A549 (cell line): ENCODE data around the gene SLC39A11. TPM values are rescaled to one million over a fixed set of nuclear protein-coding genes. Genes with fewer than 3 reads are reported as not detected.
A peak's percentile ranks its signal among the peaks of the same experiment; 100 is the strongest.

Experiments used
- ATAC-seq, 2 experiments: fragments of 200-7000 bp in 1 of 2; fragments of >200 bp in 1 of 2; cut with Nextera tagmentation in 1 of 2; cut with Tn5 transposase in 1 of 2; 3 replicates each; pipeline versions ENCODE4 v1.8.0 to v1.9.1; 2018 to 2020; ENCODE audit warnings: mild to moderate bottlenecking in 1 of 2, moderate library complexity in 1 of 2
- CTCF ChIA-PET: fragments of 300-600 bp; sonication (Branson Sonifier 250); formaldehyde crosslinking; extraction: SDS; loops from one replicate; lab custom pipeline; 2021; ENCODE audit warnings: antibody characterized with exemption, inconsistent platforms; lab: Yijun Ruan, JAX
- POLR2A ChIA-PET: fragments of 350-600 bp; formaldehyde crosslinking; extraction: SDS; loops from one replicate; lab custom pipeline; 2021; ENCODE audit warnings: antibody characterized with exemption, inconsistent platforms; lab: Yijun Ruan, JAX
- DNase-seq, 2 experiments: peaks; one replicate each; pipeline versions ENCODE4 v3.0.0 to v3.0.0-alpha.2; 2011 to 2016; ENCODE audit warnings: low read depth in 1 of 2, low spot score in 1 of 2
- FAIRE-seq: peaks from 2 replicates; lab custom pipeline; 2011; peaks lifted over from hg19 to GRCh38; lab: Jason Lieb, UNC
- H3K27ac ChIP-seq, 2 experiments: fragments of >200 bp; sonication (Bioruptor Twin); formaldehyde crosslinking; 3 replicates each; pipeline ENCODE4 v1.5.1; 2016 to 2017
- H3K4me1 ChIP-seq: fragments of >200 bp; sonication (Bioruptor Twin); formaldehyde crosslinking; 3 replicates; pipeline ENCODE4 v1.6.1; 2016
- H3K4me2 ChIP-seq: fragments of >200 bp; sonication (Bioruptor Twin); formaldehyde crosslinking; 3 replicates; pipeline ENCODE4 v1.6.1; 2016
- H3K4me3 ChIP-seq: fragments of >200 bp; sonication (Bioruptor Twin); formaldehyde crosslinking; 3 replicates; pipeline ENCODE4 v1.5.1; 2016
- H3K9me3 ChIP-seq: fragments of >200 bp; sonication (Bioruptor Twin); formaldehyde crosslinking; 3 replicates; pipeline ENCODE4 v1.6.1; 2016
- CEBPB ChIP-seq, 2 experiments: fragments of >200 bp in 1 of 2; sonication (Bioruptor Twin) in 1 of 2; formaldehyde crosslinking in 1 of 2; IDR thresholded peaks; 2 replicates each; pipeline ENCODE4 v1.6.1; 2012 to 2016
- CHD2 ChIP-seq: fragments of 150-350 bp; IDR thresholded peaks from 2 replicates; pipeline ENCODE4 v1.6.1; 2014; ENCODE audit warnings: low read length; ENCODE audit not compliant: partially characterized antibody
- CHD4 ChIP-seq: fragments of 200-600 bp; sonication (generic); IDR thresholded peaks from 2 replicates; pipeline ENCODE4 v1.6.1; 2016; ENCODE audit warnings: antibody characterized with exemption, mild to moderate bottlenecking, borderline replicate concordance
- EHF ChIP-seq: fragments of 250-450 bp; sonication (Bioruptor Pico); IDR thresholded peaks from 2 replicates; pipeline ENCODE4 v1.5.0; 2020; ENCODE audit warnings: mild to moderate bottlenecking
- EHMT2 ChIP-seq: fragments of 200-600 bp; sonication (generic); IDR thresholded peaks from 2 replicates; pipeline ENCODE4 v1.6.1; 2016; ENCODE audit warnings: antibody characterized with exemption, low read depth, mild to moderate bottlenecking, moderate library complexity
- FOSB ChIP-seq: fragments of 250-450 bp; sonication (Bioruptor Pico); IDR thresholded peaks from 2 replicates; pipeline ENCODE4 v1.5.0; 2020; ENCODE audit warnings: mild to moderate bottlenecking, moderate library complexity
- FOXS1 ChIP-seq: fragments of 250-450 bp; sonication (Bioruptor Pico); IDR thresholded peaks from 2 replicates; pipeline ENCODE4 v1.5.0; 2020; ENCODE audit warnings: mild to moderate bottlenecking, moderate library complexity
- HEYL ChIP-seq: fragments of 250-450 bp; sonication (Bioruptor Pico); IDR thresholded peaks from 2 replicates; pipeline ENCODE4 v1.8.0; 2021; ENCODE audit warnings: mild to moderate bottlenecking, moderate library complexity
- JUN ChIP-seq, 2 experiments: fragments of >200 bp; sonication (Bioruptor Twin); formaldehyde crosslinking; IDR thresholded peaks; 2 replicates in 1 of 2; 3 replicates in 1 of 2; pipeline ENCODE4 v1.6.1; 2016 to 2017
- KDM5A ChIP-seq: fragments of 200-600 bp; sonication (generic); IDR thresholded peaks from 2 replicates; pipeline ENCODE4 v1.6.1; 2016; ENCODE audit warnings: antibody characterized with exemption, mild to moderate bottlenecking
- MAZ ChIP-seq: fragments of 150-350 bp; IDR thresholded peaks from 2 replicates; pipeline ENCODE4 v1.6.1; 2014; ENCODE audit warnings: antibody characterized with exemption, low read depth, low read length, borderline replicate concordance
- NFE2L2 ChIP-seq: fragments of 150-350 bp; conservative IDR thresholded peaks from 2 replicates; pipeline ENCODE4 v1.6.1; 2014; ENCODE audit warnings: low read length
- RAD21 ChIP-seq, 2 experiments: fragments of >200 bp in 1 of 2; sonication (Bioruptor Twin) in 1 of 2; formaldehyde crosslinking in 1 of 2; IDR thresholded peaks in 1 of 2; conservative IDR thresholded peaks in 1 of 2; 2 replicates in 1 of 2; 3 replicates in 1 of 2; pipeline ENCODE4 v1.6.1; 2012 to 2018; ENCODE audit warnings: inconsistent platforms in 1 of 2
- RARB ChIP-seq: fragments of 250-450 bp; sonication (Bioruptor Pico); IDR thresholded peaks from 2 replicates; pipeline ENCODE4 v1.8.0; 2021; ENCODE audit warnings: mild to moderate bottlenecking, moderate library complexity
- RFX5 ChIP-seq: fragments of 450-650 bp; IDR thresholded peaks from 2 replicates; pipeline ENCODE4 v1.7.1; 2014; ENCODE audit warnings: antibody characterized with exemption, mild to moderate bottlenecking, moderate library complexity
- SREBF2 ChIP-seq: fragments of 450-650 bp; IDR thresholded peaks from 2 replicates; pipeline ENCODE4 v1.6.1; 2014; ENCODE audit warnings: mild to moderate bottlenecking, moderate library complexity
- TP53 ChIP-seq: fragments of 250-450 bp; sonication (Bioruptor Pico); IDR thresholded peaks from 2 replicates; pipeline ENCODE4 v1.5.0; 2021; ENCODE audit warnings: mild to moderate bottlenecking, moderate library complexity
- WGBS: methylation state at CpG from one replicate; pipeline ENCODE4 v1.1.6; 2017; ENCODE audit errors: missing lambda C conversion rate; 5-methylcytosine and 5-hydroxymethylcytosine counted together
- polyA plus RNA-seq, 4 experiments: library from polyadenylated mRNA; depleted of rRNA in 3 of 4; stranded (reverse); fragments of >200 nt; fragmentation: RNase III in 1 of 4; extraction: RNeasy Plus Mini Kit Qiagen cat#74134 plus additional on column Dnase treatment in 1 of 4; gene quantifications; 2 replicates in 3 of 4; 3 replicates in 1 of 4; pipeline ENCODE4 v1.2.3, GENCODE V29; 2011 to 2017
- TF ChIP-seq, protein P1 (sequence below): IDR thresholded peaks from 2 replicates; pipeline ENCODE4 v1.6.1; 2012; ENCODE audit warnings: low read depth, borderline replicate concordance
- TF ChIP-seq, protein P2 (sequence below): fragments of >200 bp; sonication (Bioruptor Twin); formaldehyde crosslinking; IDR thresholded peaks from 2 replicates; pipeline ENCODE4 v1.6.1; 2016
- TF ChIP-seq, protein P3 (sequence below): fragments of >200 bp; sonication (Bioruptor Twin); formaldehyde crosslinking; IDR thresholded peaks from 3 replicates; pipeline ENCODE4 v1.6.1; 2016
- TF ChIP-seq, protein P4 (sequence below): fragments of 250-450 bp; sonication (Bioruptor Pico); IDR thresholded peaks from 2 replicates; pipeline ENCODE4 v1.5.0; 2021; ENCODE audit warnings: mild to moderate bottlenecking, moderate library complexity, borderline replicate concordance
- TF ChIP-seq, protein P5 (sequence below): fragments of 250-450 bp; sonication (Bioruptor Pico); IDR thresholded peaks from 2 replicates; pipeline ENCODE4 v1.5.0; 2020; ENCODE audit warnings: low read depth, mild to moderate bottlenecking, moderate library complexity

Gene SLC39A11
- polyA plus RNA-seq, 2 of the 4 experiments (the other 2 are of a cell fraction), result 18.4 to 25.2 TPM

DNA sequence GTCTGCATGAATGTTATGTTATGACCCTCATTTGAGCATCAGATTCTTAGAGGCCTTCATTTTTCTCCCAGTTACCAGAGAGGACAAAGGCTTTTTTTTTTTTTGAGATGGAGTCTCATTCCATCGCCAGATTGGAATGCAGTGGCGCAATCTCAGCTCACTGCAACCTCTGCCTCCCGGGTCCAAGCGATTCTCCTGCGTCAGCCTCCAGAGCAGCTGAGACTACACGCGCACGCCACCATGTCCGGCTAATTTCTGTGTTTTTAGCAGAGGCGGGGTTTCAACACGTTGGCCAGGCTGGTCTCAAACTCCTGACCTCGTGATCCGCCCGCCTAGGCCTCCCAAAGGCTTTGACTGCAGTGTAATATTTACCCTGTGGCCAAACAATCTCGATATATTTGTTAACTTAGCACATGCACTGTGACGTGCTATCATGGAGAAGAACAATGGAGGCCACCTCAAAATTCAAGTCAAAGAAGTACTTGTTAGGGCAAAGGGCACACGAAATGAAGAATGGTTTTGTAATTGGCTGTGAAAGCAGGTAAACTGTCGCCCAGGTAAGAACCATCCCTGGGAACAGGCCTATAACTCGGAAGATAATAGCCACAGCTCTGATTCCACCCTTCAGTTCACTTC is 303.4 kb downstream of the SLC39A11 start:
- no peak overlapping the region for H3K27ac ChIP-seq
- peaks cover 21% of the 10 kb centered on the region; the same call in 2 of the 3 replicates for H3K9me3 ChIP-seq
- no peak overlapping the region for H3K4me3 ChIP-seq
- ChIA-PET POLR2A (no interaction called here), CTCF (interaction anchor here (1.1 to 1.5 kb wide), 2 partner anchors 14 to 63 kb away, joined by 3 read pairs; no protein-coding TSS in a partner anchor)
- no peak overlapping the region for H3K4me2 ChIP-seq
- ATAC-seq (peak in 1 of 2 experiments; percentile 43; a peak in 3 of 6 replicates), DNase-seq (no peak), FAIRE-seq (no peak)
- H3K4me1 ChIP-seq, result peaks cover 5% of the 10 kb centered on the region; the same call in 1 of the 3 replicates
- TF ChIP-seq, protein P1, sequence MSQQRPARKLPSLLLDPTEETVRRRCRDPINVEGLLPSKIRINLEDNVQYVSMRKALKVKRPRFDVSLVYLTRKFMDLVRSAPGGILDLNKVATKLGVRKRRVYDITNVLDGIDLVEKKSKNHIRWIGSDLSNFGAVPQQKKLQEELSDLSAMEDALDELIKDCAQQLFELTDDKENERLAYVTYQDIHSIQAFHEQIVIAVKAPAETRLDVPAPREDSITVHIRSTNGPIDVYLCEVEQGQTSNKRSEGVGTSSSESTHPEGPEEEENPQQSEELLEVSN, result no peak
- TF ChIP-seq, protein P2, sequence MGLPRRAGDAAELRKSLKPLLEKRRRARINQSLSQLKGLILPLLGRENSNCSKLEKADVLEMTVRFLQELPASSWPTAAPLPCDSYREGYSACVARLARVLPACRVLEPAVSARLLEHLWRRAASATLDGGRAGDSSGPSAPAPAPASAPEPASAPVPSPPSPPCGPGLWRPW, result 0 out of 2 replicates have a peak, but pooled peaks have one; percentile 10
- no peak for TF ChIP-seq TP53 (CRISPR knock-in tag)
- no peak for TF ChIP-seq SREBF2
- peak; percentile 71 to 85; a peak in 3 of 4 replicates for TF ChIP-seq CEBPB (IDR thresholded peaks at IDR 0.05)
- 78% methylated on average over 19 of the region's 19 CpGs for WGBS

DNA sequence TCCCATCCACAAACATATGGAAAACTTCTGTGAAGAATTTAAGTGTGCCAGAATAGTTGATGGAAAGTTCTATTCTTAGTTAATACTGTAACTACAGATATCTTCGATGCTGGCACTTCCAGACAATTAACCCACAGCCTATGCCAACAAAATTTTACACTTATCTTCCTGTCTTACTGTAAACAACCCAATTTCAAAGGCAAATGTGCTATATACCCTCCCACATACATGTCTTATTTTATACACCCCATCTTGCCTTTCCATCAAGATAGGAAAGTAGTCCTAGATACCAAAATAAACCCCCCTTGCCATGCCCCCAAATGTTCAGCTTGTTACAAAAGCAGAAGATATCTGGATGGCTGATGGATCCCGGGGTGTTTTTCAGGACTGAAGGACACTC is 306.3 kb downstream of the SLC39A11 start:
- Histone ChIP-seq H3K4me3 (no peak overlapping the region), H3K9me3 (0 out of 3 replicates have a peak, but pooled peaks cover 2% of the 10 kb centered on the region), H3K4me2 (no peak overlapping the region), H3K27ac (no peak overlapping the region), H3K4me1 (peaks cover 5% of the 10 kb centered on the region; the same call in 1 of the 3 replicates)
- TF ChIP-seq RFX5 (no peak), EHF (no peak), RARB (CRISPR knock-in tag) (no peak), NFE2L2 (no peak), KDM5A (no peak), MAZ (no peak)
- TF ChIP-seq, protein P3, sequence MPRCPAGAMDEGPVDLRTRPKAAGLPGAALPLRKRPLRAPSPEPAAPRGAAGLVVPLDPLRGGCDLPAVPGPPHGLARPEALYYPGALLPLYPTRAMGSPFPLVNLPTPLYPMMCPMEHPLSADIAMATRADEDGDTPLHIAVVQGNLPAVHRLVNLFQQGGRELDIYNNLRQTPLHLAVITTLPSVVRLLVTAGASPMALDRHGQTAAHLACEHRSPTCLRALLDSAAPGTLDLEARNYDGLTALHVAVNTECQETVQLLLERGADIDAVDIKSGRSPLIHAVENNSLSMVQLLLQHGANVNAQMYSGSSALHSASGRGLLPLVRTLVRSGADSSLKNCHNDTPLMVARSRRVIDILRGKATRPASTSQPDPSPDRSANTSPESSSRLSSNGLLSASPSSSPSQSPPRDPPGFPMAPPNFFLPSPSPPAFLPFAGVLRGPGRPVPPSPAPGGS, result no peak
- DNase-seq (no peak), FAIRE-seq (no peak), ATAC-seq (no peak)
- WGBS, result 36% methylated on average over 2 of the region's 2 CpGs
- CTCF ChIA-PET, result interaction anchor here (0.6 to 0.8 kb wide), 2 partner anchors 61 to 226 kb away, joined by 3 read pairs; no protein-coding TSS in a partner anchor
- POLR2A ChIA-PET, result no interaction called here

DNA sequence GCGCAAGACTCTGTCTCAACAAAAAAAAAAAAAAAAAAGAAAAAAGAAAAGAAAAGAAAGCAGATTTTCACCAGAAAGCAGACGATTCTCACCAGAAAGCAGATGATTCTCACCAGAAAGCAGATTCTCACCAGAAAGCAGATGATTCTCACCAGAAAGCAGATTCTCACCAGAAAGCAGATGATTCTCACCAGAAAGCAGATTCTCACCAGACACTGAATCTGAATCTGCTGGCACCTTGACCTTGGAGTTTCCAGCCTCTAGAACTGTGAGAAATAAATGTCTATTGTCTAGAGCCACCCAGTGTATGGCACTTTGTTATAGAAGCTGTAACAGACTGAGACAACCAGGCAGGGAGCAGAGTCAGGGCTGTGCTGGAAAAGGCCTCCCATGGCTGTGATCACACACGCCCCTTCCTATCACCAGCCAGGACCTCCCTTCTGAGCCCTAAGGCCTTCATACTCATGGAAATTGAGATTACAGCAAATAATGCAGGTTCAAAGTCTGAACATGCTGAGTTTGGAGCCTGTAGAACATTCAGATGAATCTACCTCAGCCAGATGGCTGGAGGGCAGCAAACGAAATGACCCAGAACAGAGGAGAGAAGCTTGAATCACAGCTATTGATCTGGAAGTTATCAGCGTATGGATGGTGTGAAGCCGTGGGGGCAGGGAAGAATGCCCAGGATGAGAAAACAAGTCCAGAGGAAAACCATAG is 309.3 kb downstream of the SLC39A11 start:
- no peak for TF ChIP-seq EHF
- no peak for TF ChIP-seq RAD21 (conservative IDR thresholded peaks at IDR 0.05 in 1 of 2, IDR thresholded peaks at IDR 0.05 in 1 of 2)
- TF ChIP-seq FOXS1 (CRISPR knock-in tag), result no peak
- TF ChIP-seq JUN (IDR thresholded peaks at IDR 0.05), result no peak
- TF ChIP-seq MAZ, result no peak
- TF ChIP-seq, protein P4, sequence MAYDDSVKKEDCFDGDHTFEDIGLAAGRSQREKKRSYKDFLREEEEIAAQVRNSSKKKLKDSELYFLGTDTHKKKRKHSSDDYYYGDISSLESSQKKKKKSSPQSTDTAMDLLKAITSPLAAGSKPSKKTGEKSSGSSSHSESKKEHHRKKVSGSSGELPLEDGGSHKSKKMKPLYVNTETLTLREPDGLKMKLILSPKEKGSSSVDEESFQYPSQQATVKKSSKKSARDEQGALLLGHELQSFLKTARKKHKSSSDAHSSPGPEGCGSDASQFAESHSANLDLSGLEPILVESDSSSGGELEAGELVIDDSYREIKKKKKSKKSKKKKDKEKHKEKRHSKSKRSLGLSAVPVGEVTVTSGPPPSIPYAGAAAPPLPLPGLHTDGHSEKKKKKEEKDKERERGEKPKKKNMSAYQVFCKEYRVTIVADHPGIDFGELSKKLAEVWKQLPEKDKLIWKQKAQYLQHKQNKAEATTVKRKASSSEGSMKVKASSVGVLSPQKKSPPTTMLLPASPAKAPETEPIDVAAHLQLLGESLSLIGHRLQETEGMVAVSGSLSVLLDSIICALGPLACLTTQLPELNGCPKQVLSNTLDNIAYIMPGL (CRISPR knock-in tag), result no peak
- TF ChIP-seq, protein P1, result no peak
- no peak for TF ChIP-seq FOSB (CRISPR knock-in tag)
- TF ChIP-seq, protein P3, result no peak
- no peak for TF ChIP-seq EHMT2
- no peak for TF ChIP-seq CHD4
- TF ChIP-seq, protein P5, sequence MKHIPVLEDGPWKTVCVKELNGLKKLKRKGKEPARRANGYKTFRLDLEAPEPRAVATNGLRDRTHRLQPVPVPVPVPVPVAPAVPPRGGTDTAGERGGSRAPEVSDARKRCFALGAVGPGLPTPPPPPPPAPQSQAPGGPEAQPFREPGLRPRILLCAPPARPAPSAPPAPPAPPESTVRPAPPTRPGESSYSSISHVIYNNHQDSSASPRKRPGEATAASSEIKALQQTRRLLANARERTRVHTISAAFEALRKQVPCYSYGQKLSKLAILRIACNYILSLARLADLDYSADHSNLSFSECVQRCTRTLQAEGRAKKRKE (CRISPR knock-in tag), result no peak
- no peak for TF ChIP-seq TP53 (CRISPR knock-in tag)
- TF ChIP-seq CHD2, result no peak
- TF ChIP-seq HEYL (CRISPR knock-in tag), result no peak
- H3K9me3 ChIP-seq, result no peaks in the 10 kb centered on the region
- H3K4me3 ChIP-seq, result no peak overlapping the region
- WGBS, result 82% methylated on average over 6 of the region's 6 CpGs
- DNase-seq (no peak), ATAC-seq (peak in 1 of 2 experiments; percentile 42; a peak in 2 of 6 replicates), FAIRE-seq (no peak)
- no peak overlapping the region for H3K27ac ChIP-seq
- ChIA-PET POLR2A (interaction anchor here (0.5 kb wide), 1 partner anchor 245 kb away, joined by 3 read pairs; no protein-coding TSS in a partner anchor), CTCF (interaction anchor here (1.1 to 1.5 kb wide), 2 partner anchors 118 to 409 kb away, joined by 3 to 4 read pairs; no protein-coding TSS in a partner anchor)
- no peak overlapping the region for H3K4me2 ChIP-seq
- H3K4me1 ChIP-seq, result no peaks in the 10 kb centered on the region
